Measurements from ENCODE around the gene TSPAN6. TPM values are rescaled to one million over a fixed set of nuclear protein-coding genes. Genes with fewer than 3 reads are reported as not detected.
A peak's percentile ranks its signal among the peaks of the same experiment; 100 is the strongest.

TSPAN6 gene
- total and polyA plus RNA-seq, 2 of the 13 experiments (the other 11 are each of a cell fraction or from before 2014, with no cell fraction given): 78.9 to 133 TPM

GRCh38 chrX:100654261-100654660, 17.7 kb upstream of the TSPAN6 start:
- FAIRE-seq (peak; percentile 90), ATAC-seq (peak; percentile 16; the same call in 1 of the 3 replicates), DNase-seq (ENCODE audit: low spot score) (no peak)
- Histone ChIP-seq H2AFZ (ENCODE audit: low read length) (no peak overlapping the region), H3K79me2 (ENCODE audit: insufficient read depth, low read length) (no peaks in the 10 kb centered on the region), H3K9me3 (ENCODE audit: low read length) (no peaks in the 10 kb centered on the region), H3K36me3 (replicated peaks in 1 of 2; ENCODE audit: control insufficient read depth in 1 of 2, insufficient read depth in 2 of 2, low read length in 2 of 2) (no peaks in the 10 kb centered on the region), H3K4me1 (ENCODE audit: insufficient read depth, low read length) (peaks cover 48% of the 10 kb centered on the region), H3K4me3 (replicated peaks in 1 of 3; ENCODE audit: insufficient read depth in 1 of 3, low read depth in 2 of 3, low read length in 3 of 3) (no peak overlapping the region), H3K27ac (ENCODE audit: extremely low read length, insufficient read depth, low read length) (no peak overlapping the region), H3K27me3 (ENCODE audit: control insufficient read depth in 1 of 2, insufficient read depth in 2 of 2, low read length in 2 of 2) (no peaks in the 10 kb centered on the region), H3K9ac (ENCODE audit: insufficient read depth, low read depth, low read length) (no peak overlapping the region), H3K4me2 (ENCODE audit: low read depth, low read length) (no peak overlapping the region), H4K20me1 (ENCODE audit: insufficient read depth, low read length) (no peaks in the 10 kb centered on the region)
- WGBS (ENCODE audit: low lambda C conversion rate): 30% methylated on average over 3 of the region's 3 CpGs
- ChIA-PET POLR2A (no interaction called here), CTCF (ENCODE audit: low intra/inter-chr PET ratio, low total read pairs) (interaction anchor here (0.9 kb wide), 1 partner anchor 114 kb away, joined by 3 read pairs; no protein-coding TSS in a partner anchor)
- intact Hi-C loops (cut with micrococcal nuclease; ENCODE audit: unreplicated experiment): no loop called here
- no TSS peak for BruUV-seq (replicated peaks)
- in situ Hi-C loops (cut with HindIII; ENCODE audit: extremely low pct_ligation_motif_present, low pct_unique_long_range_greater_than_20kb): no loop called here
- TF ChIP-seq PAXIP1 (CRISPR knock-in tag; conservative IDR thresholded peaks at IDR 0.05) (no peak), HOXA9 (CRISPR knock-in tag; IDR thresholded peaks at IDR 0.05; ENCODE audit: borderline replicate concordance) (no peak), PAWR (CRISPR knock-in tag; IDR thresholded peaks at IDR 0.05; ENCODE audit: borderline replicate concordance) (no peak), CTCF (CRISPR knock-in tag; IDR thresholded peaks at IDR 0.05) (peak; percentile 55), GATAD2A (CRISPR knock-in tag; IDR thresholded peaks at IDR 0.05) (0 out of 2 replicates have a peak, but pooled peaks have one; percentile 17), EZH2 (conservative IDR thresholded peaks at IDR 0.05; ENCODE audit: low read depth, low read length) (no peak), STAG1 (CRISPR knock-in tag; IDR thresholded peaks at IDR 0.05) (peak; percentile 28; the same call in 1 of the 2 replicates), ZNF143 (CRISPR knock-in tag; IDR thresholded peaks at IDR 0.05) (peak; percentile 55; the same call in 1 of the 2 replicates), USF2 (IDR thresholded peaks at IDR 0.05; ENCODE audit: low read depth, low read length) (no peak), USF2 (CRISPR knock-in tag; IDR thresholded peaks at IDR 0.05; ENCODE audit: borderline replicate concordance) (peak; percentile 33; the same call in 1 of the 2 replicates), POLR2A (IDR thresholded peaks at IDR 0.05; ENCODE audit: insufficient read depth in 1 of 2, low read depth in 2 of 2, low read length in 2 of 2) (no peak), E2F5 (CRISPR knock-in tag; conservative IDR thresholded peaks at IDR 0.05) (no peak), BATF2 (CRISPR knock-in tag; IDR thresholded peaks at IDR 0.05) (no peak), ZNF891 (CRISPR knock-in tag; IDR thresholded peaks at IDR 0.05) (no peak), EEA1 (CRISPR knock-in tag; IDR thresholded peaks at IDR 0.05; ENCODE audit: borderline replicate concordance) (no peak), ZNF205 (CRISPR knock-in tag; IDR thresholded peaks at IDR 0.05) (no peak)

Data from HepG2 (cell line).